Measurements from ENCODE around the gene SLC35F6. TPM values are rescaled to one million over a fixed set of nuclear protein-coding genes. Genes with fewer than 3 reads are reported as not detected.

The SLC35F6 gene
- total and polyA plus RNA-seq, 2 donors (not counting 3 experiments of a cell fraction or from before 2014, with no cell fraction given) = 34.6 to 39.8 TPM

DNA sequence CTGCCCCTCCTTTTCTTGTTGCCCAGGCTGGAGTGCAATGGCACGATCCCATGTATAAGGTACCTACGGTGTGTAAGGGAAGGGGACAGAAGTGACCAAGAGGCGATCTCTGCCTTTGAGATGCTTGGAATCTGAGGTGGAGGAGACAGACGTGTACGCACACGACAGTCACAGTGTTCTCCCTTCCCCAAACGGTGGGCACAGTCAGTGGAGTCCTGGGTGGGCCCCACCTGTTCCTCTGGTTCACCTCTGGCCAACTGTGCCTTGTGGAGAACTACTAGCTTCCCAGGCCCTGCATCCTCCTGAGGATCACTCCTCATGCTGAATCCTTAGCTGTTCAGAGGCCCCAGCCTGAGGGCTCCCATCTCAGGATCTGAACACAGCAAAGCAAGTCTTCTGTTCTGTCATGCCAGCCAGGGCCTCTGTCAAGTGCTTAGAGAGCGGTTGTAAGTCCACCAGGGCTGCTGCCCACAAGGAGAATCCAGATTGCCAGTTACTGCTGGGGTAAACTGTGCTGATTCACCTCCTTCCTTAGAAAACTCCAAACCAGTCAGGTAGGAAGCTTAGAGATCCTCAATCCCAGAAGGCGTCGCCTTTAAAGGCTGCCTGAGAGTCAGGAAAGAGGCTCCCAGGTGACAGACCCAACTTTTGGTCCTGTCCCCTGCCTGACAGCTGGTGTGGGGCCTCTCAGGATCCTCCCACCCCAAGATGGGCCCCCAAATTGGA lies 1.6 kb downstream of the SLC35F6 start:
- POLR2A ChIA-PET = no interaction called here
- H3K4me3 ChIP-seq (replicated peaks in 1 of 3; ENCODE audit: insufficient read depth in 1 of 3, low read depth in 1 of 3, low read length in 3 of 3) = peak overlapping the region in 1 of 3 experiments; percentile 84
- no peaks in the 10 kb centered on the region for H4K20me1 ChIP-seq (replicated peaks; ENCODE audit: control insufficient read depth, extremely low read depth, insufficient read depth, low read length)
- FAIRE-seq = no peak
- peak overlapping the region; percentile 92 for H3K9ac ChIP-seq (replicated peaks; ENCODE audit: extremely low read depth, insufficient read depth, low read length)
- H3K27me3 ChIP-seq (ENCODE audit: control insufficient read depth in 2 of 2, insufficient read depth in 2 of 2, low read length in 2 of 2) = no peaks in the 10 kb centered on the region
- TF ChIP-seq JUN (IDR thresholded peaks at IDR 0.05; ENCODE audit: borderline replicate concordance, insufficient read depth, insufficient read length, low read depth) (no peak), MYC (IDR thresholded peaks at IDR 0.05; ENCODE audit: low read depth, low read length) (no peak), FOS (IDR thresholded peaks at IDR 0.05; ENCODE audit: borderline replicate concordance, insufficient read depth, low read length) (no peak), POLR2AphosphoS5 (IDR thresholded peaks at IDR 0.05; ENCODE audit: insufficient read depth, low read depth, low read length) (no peak), POLR2A (IDR thresholded peaks at IDR 0.05; ENCODE audit: low read depth, low read length) (no peak), GATA2 (IDR thresholded peaks at IDR 0.05; ENCODE audit: insufficient read depth, insufficient read length, low read depth, low read length) (no peak), EZH2 (IDR thresholded peaks at IDR 0.05; ENCODE audit: borderline replicate concordance, low read depth, low read length, severe bottlenecking) (no peak)
- TF ChIP-seq, protein P1, sequence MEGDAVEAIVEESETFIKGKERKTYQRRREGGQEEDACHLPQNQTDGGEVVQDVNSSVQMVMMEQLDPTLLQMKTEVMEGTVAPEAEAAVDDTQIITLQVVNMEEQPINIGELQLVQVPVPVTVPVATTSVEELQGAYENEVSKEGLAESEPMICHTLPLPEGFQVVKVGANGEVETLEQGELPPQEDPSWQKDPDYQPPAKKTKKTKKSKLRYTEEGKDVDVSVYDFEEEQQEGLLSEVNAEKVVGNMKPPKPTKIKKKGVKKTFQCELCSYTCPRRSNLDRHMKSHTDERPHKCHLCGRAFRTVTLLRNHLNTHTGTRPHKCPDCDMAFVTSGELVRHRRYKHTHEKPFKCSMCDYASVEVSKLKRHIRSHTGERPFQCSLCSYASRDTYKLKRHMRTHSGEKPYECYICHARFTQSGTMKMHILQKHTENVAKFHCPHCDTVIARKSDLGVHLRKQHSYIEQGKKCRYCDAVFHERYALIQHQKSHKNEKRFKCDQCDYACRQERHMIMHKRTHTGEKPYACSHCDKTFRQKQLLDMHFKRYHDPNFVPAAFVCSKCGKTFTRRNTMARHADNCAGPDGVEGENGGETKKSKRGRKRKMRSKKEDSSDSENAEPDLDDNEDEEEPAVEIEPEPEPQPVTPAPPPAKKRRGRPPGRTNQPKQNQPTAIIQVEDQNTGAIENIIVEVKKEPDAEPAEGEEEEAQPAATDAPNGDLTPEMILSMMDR (IDR thresholded peaks at IDR 0.05; ENCODE audit: extremely low read depth in 1 of 2, insufficient read depth in 1 of 2, low read depth in 1 of 2, low read length in 2 of 2) = no peak
- TF ChIP-seq, protein P2, sequence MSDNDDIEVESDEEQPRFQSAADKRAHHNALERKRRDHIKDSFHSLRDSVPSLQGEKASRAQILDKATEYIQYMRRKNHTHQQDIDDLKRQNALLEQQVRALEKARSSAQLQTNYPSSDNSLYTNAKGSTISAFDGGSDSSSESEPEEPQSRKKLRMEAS (IDR thresholded peaks at IDR 0.05; ENCODE audit: insufficient read depth, insufficient read length) = no peak
- intact Hi-C loops (cut with micrococcal nuclease) = no loop called here
- peaks cover 55% of the 10 kb centered on the region for H3K79me2 ChIP-seq (ENCODE audit: control insufficient read depth, insufficient read depth, low read length)
- no peak overlapping the region for H3K27ac ChIP-seq (ENCODE audit: insufficient read depth, low read depth, low read length)
- H2AFZ ChIP-seq (ENCODE audit: low read depth, low read length) = no peak overlapping the region
- no peaks in the 10 kb centered on the region for H3K9me1 ChIP-seq (replicated peaks; ENCODE audit: control insufficient read depth, extremely low read depth, insufficient read depth, low read length)
- dilution Hi-C loops (cut with MboI; ENCODE audit: extremely low pct_ligation_motif_present, low sequenced_read_pairs) = no loop called here
- no TSS peak for BruUV-seq (replicated peaks)
- DNase-seq (ENCODE audit: low read depth, low spot score) = no peak
- no peaks in the 10 kb centered on the region for H3K9me3 ChIP-seq (replicated peaks; ENCODE audit: control insufficient read depth, insufficient read depth, low read length)
- CTCF ChIA-PET = interaction anchor here (0.7 to 1.3 kb wide), 3 partner anchors 19 to 20 kb away, joined by 3 read pairs; partner anchors contain the start of gene CENPA
- H3K36me3 ChIP-seq (ENCODE audit: control insufficient read depth in 2 of 2, extremely low read depth in 1 of 2, insufficient read depth in 2 of 2, low read length in 2 of 2) = peaks cover 0 to 2% of the 10 kb centered on the region in 2 experiments
- H3K4me2 ChIP-seq (ENCODE audit: insufficient read depth, low read length) = peak overlapping the region; percentile 80
- peaks cover 9% of the 10 kb centered on the region for H3K4me1 ChIP-seq (ENCODE audit: control insufficient read depth, extremely low read depth, insufficient read depth, low read length)

Data from endothelial cell of umbilical vein (primary cell).